HG03103 (cell line): ENCODE results near the gene ZC3H10.
"Not testable (repeated sequence)": the region's sequence is repeated elsewhere in the genome, so short reads cannot be mapped to it uniquely, and the experiment has no call there.

Experiments used
- ATAC-seq: cut with Tn5 transposase; IDR thresholded peaks from one replicate; pipeline ENCODE4 v1.9.1; 2021; ENCODE audit warnings: low read depth; ENCODE audit not compliant: unreplicated experiment

ZC3H10 gene

DNA sequence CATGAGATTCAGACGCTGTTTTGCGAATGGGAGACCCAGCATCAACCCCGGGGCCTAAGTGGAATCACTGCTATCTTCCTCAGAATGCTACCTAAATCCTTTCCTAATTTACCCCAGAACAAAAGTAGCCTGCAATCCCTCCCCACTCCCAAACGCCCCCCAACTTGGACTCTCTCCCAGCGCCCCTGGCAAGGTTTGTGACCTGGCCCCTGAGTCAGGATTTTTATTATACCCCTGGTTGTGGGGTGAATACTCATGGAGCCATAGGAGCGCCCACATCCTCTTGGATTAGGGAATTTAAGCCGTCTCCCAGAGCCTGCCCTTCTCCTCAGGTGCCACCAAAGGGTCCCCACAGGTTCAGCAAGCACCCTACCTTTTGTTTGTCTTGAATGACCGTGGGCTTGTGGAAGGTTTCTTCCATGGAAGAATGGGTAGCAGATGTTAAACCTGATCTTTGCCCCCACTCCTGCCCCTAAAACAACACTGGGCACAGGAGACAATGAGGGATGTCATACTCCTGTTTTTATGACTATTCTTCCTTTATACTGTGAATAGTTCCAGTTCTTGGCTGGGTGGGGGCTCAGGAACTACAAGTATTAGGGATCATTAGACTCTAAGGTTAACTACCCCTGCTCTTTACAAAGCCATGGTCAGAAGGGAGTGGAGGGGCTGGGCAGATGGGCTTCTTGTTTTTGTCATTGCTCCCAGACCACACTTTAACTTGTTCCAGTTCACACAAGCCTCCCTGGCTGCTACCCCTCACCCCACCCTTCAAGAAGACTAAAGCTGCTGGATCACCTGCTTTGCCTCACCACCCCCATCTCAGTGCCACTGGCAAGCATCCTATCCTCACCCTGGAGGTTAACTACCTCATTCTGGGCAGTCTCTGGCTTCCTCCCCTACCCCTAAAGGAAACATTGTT lies 35.0 kb downstream of the ZC3H10 start:
- ATAC-seq, result no peak

DNA sequence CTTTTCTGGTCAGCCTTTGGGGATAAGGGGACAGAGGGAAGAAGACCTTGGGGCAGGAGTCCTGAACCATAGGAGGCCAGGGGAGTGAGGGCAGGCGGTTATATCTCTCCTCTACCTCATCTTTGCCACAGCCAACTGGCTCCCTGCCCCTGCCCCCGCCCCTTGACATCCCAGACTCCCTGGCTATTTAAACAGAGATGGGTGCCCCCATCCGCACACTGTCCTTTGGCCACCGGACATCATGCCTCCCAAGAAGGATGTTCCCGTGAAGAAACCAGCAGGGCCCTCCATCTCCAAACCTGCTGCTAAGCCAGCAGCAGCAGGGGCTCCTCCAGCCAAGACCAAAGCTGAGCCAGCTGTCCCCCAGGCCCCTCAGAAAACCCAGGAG lies 35.6 kb downstream of the ZC3H10 start:
- no peak for ATAC-seq

DNA sequence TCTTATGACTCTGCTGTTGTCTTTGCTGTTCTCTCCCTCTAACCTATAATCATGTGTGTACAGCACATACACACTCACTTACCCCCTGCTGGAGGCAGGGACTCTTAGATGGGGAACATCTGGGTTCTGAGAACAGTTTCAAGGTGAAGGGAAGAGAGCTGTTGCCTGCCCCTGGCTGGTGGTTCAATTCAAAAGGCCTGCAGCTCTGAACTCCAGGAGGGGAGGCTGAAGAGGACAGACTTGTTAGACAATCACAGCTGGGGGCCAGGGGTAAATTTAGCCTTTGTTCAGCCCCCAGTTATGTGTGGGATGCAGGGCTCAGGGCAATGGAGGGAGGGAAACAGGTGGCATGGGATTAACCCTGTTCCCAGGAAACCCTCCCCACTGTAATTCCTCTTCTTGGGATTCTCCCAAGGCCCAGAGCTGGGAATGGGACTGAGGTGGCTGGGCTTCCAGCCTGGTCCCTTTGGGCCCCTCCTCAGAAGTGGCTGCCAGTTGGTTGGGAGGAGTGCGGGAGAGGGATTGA lies 36.2 kb downstream of the ZC3H10 start:
- no peak for ATAC-seq

DNA sequence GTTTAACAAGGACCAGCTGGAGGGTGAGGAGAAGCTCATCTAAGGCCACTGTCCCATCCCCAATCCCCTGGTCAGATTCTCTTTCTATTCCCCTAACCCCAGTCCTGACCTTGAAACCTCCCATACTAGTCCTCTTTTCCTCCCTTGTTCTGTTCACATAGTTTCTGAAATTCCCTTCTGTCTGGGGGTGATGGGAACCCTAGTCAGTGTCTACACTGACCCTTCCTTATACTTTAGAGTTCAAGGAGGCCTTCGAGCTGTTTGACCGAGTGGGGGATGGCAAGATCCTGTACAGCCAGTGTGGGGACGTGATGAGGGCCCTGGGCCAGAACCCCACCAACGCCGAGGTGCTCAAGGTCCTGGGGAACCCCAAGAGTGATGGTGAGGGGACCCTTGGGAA lies 36.8 kb downstream of the ZC3H10 start:
- no peak for ATAC-seq

DNA sequence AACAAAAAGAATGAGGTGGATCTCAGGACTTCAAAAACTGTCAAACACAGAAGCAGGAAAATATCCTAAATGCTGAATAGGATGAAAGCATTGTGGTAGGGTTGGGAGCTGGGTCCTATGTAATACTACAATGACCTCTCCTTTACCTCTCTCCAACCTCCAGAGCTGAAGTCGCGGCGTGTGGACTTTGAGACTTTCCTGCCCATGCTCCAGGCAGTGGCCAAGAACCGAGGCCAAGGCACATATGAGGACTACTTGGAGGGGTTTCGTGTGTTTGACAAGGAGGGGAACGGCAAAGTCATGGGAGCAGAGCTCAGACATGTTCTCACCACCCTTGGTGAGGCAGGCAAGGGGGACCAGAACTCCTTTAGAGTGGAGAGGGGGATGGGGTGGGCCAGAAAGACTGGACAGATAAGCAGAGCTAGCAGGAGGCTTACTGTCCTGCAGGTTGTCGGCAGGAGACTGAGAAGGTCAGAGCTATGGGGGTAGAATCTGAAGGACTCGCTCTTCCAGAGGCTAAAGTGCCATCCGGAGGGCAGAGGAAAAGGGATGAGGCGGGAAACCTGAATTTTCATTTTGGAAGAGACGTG lies 37.3 kb downstream of the ZC3H10 start:
- ATAC-seq, result no peak

DNA sequence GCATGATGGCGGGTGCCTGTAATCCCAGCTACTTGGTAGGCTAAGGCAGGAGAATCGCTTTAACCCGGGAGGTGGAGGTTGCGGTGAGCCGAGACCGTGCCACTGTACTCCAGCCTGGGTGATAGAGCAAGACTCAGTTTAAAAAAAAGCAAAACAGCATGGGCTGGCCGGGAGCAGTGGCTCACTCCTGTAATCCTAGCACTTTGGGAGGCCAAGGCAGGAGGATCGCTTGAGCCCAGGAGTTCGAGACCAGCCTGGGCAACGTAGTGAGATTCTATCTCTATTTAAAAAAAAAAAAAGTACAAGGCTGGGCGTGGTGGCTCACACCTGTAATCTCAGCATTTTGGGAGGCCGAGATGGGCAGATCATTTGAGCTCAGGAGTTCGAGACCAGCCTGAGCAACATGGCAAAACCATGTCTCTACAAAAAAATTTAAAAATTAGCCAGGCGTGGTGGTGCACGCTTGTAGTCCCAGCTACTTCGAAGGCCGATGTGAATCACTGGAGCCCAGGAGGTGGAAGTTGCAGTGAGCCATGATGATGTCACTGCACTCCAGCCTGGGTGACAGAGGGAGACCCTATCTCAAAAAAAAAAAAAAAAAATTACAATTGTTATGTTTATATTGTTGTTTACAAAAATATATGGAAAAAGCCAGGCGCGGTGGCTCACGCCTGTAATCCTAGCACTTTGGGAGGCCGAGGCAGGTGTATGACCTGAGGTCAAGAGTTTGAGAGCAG lies 38.6 kb downstream of the ZC3H10 start:
- not testable (repeated sequence) for ATAC-seq

DNA sequence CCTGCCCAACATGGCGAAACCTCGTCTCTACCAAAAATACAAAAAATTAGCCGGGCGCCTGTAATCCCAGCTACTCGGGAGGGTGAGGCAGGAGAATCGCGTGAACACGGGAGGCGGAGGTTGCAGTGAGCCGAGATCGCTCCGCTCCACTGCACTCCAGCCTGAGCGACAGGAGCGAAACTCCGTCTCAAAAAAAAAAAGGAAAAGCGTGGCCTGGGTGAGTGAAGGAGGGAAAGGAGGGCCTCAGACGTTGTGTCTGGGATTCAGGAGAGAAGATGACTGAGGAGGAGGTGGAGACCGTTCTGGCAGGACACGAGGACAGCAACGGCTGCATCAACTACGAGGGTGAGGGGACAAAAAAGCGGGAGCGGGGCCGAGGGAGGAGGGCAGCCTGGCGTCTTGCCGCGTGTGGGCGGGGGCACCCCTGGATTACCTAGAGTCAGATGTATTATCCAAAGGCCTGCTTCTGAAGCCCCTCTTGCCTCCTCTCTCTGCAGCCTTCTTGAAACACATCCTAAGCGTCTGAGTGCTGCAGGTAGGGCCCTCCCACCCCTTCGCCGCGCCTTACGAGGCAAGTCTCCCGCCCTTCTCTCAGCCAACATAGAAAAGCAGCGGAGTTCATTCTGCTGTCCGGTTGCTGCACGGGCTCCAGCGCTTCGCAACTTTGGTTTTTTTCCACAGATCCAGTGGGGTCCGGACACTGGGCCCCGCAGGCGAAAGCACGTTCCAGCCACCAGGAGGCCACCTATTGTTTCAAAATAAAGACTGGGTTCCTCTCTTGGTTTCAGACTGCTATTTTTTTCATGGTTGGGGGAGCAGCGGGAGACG lies 39.3 kb downstream of the ZC3H10 start:
- peak; percentile 34 for ATAC-seq

DNA sequence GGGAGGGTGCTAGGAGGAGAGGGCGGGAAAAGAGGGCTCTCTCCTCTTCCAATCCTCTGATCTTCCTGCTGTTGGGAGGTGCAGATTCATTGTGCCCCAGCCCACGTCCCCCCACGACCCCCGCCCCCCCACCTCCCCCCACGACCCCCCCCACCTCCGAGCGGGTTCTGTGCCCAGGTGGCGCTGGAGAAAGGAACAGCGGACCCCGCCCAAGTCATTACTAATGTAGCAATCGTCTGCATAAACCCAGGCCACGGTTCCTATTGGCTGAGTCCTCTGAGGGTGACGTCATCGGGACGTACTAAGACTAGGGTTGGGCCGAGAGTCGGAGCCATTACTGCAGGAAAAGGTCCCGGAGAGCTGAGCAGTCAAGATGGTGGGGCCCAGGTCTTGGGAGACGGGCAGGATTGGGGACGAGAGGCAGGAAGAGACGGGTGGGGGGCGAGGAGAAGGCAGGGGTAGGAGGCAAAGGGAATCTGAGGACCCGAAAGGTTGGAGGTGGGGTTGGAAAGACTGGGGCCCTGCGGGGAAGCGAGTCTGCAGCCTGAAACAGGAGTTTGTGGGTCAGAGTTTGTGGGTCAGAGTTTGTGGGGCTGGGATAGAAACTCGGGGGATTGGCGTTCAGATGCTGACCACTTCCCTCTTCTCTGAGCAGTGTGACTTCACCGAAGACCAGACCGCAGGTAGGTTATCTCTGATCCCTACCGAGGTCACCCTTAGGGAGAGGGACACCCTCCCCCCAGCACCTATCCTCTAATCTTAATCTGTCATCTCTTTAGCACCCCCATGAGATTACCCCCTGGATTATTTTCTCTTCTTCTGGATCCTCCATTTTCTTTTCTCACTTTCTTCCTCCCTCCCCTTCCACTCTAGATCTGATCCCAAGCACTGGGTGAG lies 40.2 kb downstream of the ZC3H10 start, which contains the start of gene MYL6:
Gene MYL6 (plus strand): TSS at position 331 of the 897 bp plus-strand sequence. CDS start 43 bp downstream, at position 374.
- peak; percentile 65 for ATAC-seq

DNA sequence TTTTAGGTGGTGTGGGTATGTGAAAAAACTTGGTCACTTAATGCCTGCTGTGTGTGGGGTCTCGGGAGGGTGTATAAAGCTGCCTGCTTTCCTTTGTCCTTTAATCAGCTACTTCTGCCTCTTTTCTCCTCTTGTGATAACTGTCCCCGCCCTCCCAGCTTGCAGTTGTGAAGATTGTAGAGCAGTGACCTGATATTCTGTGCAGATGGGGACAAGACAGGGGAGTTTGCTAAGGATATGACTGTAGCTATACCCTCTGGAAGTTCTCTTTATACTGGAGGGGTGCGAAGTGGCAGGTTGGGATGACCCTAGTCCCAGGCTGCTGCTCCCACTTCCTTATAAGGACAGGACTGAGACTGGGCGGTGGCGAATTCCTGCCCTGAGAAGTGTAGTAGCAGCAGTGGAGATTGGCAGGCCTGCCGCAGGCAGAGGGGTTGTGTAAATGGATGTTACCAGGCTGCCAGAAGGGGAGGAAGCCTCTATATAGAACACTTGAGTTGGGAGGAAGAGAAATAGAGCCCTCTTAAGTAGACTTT lies 40.9 kb downstream of the ZC3H10 start:
- no peak for ATAC-seq

DNA sequence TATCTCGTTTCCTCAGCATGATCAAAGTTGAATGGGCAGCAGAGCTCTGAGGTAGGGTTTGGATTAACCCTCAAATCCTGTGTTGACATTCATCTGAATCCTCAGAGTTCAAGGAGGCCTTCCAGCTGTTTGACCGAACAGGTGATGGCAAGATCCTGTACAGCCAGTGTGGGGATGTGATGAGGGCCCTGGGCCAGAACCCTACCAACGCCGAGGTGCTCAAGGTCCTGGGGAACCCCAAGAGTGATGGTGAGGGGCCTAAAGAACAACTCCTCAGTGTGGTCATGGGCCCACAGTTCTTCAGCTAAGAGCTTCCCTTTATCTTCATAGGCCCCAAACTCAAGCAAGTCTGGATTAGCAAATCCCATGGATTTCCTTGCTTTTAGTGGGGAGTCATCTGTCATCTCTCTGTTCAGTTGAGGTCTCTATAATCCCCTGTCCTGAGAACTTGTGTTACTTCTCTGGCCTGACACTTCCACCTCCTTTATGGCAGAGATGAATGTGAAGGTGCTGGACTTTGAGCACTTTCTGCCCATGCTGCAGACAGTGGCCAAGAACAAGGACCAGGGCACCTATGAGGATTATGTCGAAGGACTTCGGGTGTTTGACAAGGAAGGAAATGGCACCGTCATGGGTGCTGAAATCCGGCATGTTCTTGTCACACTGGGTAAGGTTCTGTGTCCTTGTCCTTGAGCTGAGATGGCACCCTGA lies 41.6 kb downstream of the ZC3H10 start:
- no peak for ATAC-seq

DNA sequence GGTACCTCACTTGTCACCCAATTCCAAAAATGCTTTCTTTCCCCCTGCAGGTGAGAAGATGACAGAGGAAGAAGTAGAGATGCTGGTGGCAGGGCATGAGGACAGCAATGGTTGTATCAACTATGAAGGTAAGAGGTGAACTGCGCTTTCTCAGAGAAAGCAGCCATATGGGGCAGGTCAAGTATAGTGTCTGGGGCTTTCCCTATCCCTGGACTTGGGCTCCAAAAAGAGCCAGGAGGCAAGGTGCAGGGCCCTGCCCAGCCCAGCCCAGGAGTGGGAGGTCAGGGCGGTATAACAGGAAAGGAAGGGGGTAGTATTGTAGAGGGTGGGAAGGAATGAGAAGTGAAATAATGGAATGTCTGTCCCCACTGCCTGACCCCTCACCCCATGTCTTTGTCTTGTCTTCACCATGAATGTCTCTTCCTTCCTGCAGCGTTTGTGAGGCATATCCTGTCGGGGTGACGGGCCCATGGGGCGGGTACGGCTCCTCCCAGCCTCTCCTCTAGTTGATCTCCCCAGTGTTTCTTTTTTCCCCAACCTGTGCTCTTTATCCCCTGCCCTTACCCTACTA lies 42.2 kb downstream of the ZC3H10 start:
- no peak for ATAC-seq

DNA sequence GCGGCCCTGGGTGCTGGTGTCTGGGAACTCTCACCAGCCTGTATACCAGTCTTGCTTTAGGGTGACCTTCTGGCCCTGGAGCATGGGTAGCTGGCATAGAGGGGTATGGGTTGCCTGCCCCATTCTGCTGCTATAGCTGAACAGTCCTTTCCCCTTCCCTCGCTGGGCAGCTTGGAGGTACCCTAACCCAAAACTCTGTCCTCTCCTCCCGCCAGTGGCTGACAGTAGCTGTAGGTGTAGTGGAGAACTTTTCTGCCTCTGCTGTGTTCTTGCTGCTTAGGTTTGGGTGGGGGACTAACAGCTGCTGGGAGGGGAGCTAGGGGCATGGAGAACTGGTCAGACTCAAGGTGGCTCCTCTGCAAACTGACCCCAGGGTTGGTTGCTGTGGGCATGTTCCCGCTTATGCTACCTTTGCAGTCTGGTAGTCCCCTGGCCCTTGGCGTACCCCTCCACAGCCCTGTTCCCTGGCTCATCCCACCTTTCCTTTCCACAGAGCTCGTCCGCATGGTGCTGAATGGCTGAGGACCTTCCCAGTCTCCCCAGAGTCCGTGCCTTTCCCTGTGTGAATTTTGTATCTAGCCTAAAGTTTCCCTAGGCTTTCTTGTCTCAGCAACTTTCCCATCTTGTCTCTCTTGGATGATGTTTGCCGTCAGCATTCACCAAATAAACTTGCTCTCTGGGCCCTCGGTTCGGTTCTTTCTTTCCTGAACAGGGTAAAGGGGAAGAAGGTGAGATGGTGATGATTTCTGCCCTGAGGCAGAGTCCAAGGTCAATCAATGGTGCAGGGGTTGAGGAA lies 43.0 kb downstream of the ZC3H10 start:
- no peak for ATAC-seq

DNA sequence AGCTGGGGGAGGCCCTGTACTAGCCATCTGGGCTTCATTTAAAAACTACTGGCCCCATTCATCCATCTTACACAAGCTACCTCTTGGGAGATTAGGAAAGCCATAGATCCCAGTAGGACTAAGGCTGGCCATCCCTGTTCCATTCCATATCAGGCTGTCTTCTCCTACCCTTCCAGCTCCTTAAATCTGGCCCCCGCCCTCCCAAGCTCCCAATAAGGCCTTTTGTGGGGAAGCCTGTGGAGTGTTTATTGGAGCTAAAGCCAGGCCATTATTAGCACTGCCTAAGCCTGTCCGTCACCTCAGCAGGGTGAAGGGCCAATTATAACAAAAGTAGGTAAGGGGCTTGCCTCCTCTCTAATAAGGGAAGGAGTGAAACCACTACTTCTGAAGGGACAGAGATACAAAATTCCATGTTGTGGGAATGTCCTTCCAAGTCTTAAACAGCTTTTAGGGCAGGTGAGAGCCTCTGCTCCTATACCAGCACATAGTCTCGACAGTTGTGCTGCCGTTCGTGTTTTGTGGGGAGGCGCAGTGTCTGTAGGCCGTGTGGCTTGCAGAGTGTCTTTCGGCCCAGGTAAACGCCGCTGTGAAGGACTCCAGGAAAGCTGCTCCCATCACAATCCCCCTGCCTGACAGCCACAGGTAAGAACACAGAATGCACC lies 43.8 kb downstream of the ZC3H10 start:
- ATAC-seq, result no peak

DNA sequence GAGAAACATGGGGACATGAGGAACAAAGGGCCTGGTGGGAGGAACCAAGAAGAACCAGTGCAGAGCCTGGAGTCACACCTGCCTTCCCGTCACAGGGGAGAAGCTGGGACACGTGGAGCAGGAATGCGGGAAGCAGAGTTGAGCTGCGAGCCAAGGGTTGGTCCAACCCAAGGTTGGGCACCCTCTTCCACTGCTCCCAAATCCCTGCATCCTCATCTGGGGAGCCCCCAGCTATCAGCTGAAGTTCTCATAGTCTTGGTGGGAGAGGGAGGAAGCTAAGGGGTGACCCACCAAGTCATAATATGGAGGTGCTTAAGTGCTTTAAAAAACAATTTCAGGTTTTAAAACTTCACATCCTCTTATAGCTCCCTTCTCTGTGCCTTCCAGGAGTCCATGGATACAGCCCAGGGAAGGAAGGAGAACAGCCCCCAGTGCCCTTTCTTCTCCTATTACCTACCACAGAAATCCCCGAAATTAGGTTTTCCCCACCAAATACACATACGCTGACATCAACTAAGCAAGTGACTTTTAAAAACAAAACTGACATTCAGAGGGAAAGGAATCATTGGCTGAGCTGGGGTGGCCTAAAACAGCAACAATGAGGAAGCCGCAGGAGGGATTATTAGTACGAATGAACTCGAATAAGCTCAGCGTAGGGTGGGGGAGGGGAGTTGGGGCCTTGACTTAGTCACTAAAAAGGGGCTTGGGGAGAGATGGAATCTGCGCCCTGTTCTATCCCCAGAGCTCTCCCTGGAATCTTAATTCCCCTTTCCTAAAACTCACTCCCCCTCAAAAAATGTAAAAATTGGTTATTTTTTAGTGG lies 44.6 kb downstream of the ZC3H10 start:
- ATAC-seq, result no peak

DNA sequence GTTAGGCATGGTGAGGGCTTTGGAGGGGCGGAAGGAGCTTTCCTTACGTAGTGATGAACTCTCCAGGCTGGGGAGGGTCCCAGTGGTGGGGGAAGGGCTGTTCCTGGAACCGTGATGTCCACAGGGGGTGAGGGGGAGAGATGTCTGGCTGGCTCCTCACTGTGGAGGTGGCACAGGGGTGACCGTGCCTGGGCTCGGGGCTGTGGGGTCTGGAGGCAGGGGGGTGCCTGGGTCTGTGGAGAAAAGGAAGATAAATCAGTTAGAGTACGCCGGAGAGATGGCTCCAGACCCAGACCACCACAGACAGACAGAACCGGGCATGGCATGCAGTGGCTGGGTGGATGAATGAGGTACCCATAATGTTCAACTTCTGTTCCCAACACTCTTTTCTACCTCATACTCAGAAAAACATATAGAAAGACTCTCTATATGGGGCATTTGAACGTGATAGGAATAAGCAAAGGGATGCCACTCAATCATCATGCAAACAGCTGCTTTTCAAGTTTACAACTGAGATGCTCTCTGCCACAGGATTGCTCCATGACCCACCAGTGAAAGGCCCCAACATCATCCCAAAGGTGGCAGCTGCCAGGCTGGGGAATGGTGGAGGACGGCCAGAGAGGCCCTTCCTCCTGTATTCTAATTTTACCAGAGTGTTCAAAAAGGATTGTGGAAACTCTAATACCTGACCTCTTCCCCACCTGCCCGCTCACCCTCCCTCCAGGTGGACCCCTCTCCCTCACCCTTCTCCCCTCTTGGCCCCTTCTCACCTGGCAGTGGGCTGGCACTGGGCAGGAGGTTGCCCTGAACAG lies 45.7 kb downstream of the ZC3H10 start:
- no peak for ATAC-seq
